CD4-positive, alpha-beta T cell (primary cell): ENCODE data around the gene ABR. TPM values are rescaled to one million over a fixed set of nuclear protein-coding genes. Genes with fewer than 3 reads are reported as not detected.

Experiments
- ATAC-seq: fragments of 200-7000 bp; cut with Tn5 transposase; one replicate; pipeline ENCODE4 v1.10.0; 2022; ENCODE audit warnings: mild to moderate bottlenecking; ENCODE audit not compliant: poor library complexity
- CTCF ChIA-PET: fragments of 350-600 bp; sonication (Branson Sonifier 250); formaldehyde crosslinking; loops from one replicate; lab custom pipeline; 2021; ENCODE audit warnings: antibody characterized with exemption, inconsistent platforms; lab: Charles Lee
- POLR2A ChIA-PET: fragments of 350-600 bp; sonication (Branson Sonifier 250); formaldehyde crosslinking; loops from one replicate; lab custom pipeline; 2021; ENCODE audit warnings: antibody characterized with exemption, inconsistent platforms; lab: Charles Lee
- DNase-seq, 14 experiments: peaks; one replicate each; pipeline ENCODE4 v3.0.0-alpha.2; 2013 to 2020; ENCODE audit warnings: mixed read lengths in 2 of 14
- H3K27ac ChIP-seq, 2 donors: one replicate each; pipeline versions ENCODE4 v1.5.1 to v1.7.0; 2013; ENCODE audit warnings: low read length in 2 of 2, low read depth in 1 of 2, mild to moderate bottlenecking in 1 of 2
- H3K27me3 ChIP-seq, 2 experiments: 1 replicate in 1 of 2; 2 replicates in 1 of 2; pipeline versions ENCODE4 v1.6.1 to v1.7.0; 2013; ENCODE audit warnings: low read length in 2 of 2, control low read depth in 1 of 2, mild to moderate bottlenecking in 1 of 2, moderate library complexity in 1 of 2; ENCODE audit not compliant: insufficient read depth in 2 of 2, control insufficient read depth in 1 of 2
- H3K36me3 ChIP-seq: one replicate; pipeline ENCODE4 v1.6.1; 2013; ENCODE audit warnings: low read length, control low read depth; ENCODE audit not compliant: insufficient read depth
- H3K4me1 ChIP-seq: one replicate; pipeline ENCODE4 v1.6.1; 2013; ENCODE audit warnings: low read length, control low read depth; ENCODE audit not compliant: insufficient read depth
- H3K4me3 ChIP-seq: one replicate; pipeline ENCODE4 v1.5.1; 2013; ENCODE audit warnings: mild to moderate bottlenecking, low read length, moderate library complexity
- H3K9me3 ChIP-seq, 2 experiments: 1 replicate in 1 of 2; 2 replicates in 1 of 2; pipeline versions ENCODE4 v1.6.1 to v1.7.0; 2013; ENCODE audit warnings: low read length in 2 of 2, mild to moderate bottlenecking in 2 of 2, control low read depth in 1 of 2, moderate library complexity in 1 of 2; ENCODE audit not compliant: control insufficient read depth in 1 of 2, insufficient read depth in 1 of 2
- H3K27ac Mint-ChIP-seq: one replicate; pipeline ENCODE4 v1.8.0; 2020; ENCODE audit warnings: mixed read lengths
- H3K27me3 Mint-ChIP-seq: one replicate; pipeline ENCODE4 v1.8.0; 2021; ENCODE audit warnings: mixed read lengths
- H3K36me3 Mint-ChIP-seq: one replicate; pipeline ENCODE4 v1.8.0; 2021; ENCODE audit warnings: low read depth, mixed read lengths
- H3K4me1 Mint-ChIP-seq: one replicate; pipeline ENCODE4 v1.8.0; 2021; ENCODE audit warnings: low read depth, mixed read lengths
- H3K4me3 Mint-ChIP-seq: one replicate; pipeline ENCODE4 v1.8.0; 2020; ENCODE audit warnings: mild to moderate bottlenecking, mixed read lengths
- H3K9me3 Mint-ChIP-seq: one replicate; pipeline ENCODE4 v1.8.0; 2020; ENCODE audit warnings: mixed read lengths
- CTCF ChIP-seq: fragments of 200-600 bp; IDR thresholded peaks from one replicate; pipeline ENCODE4 v1.8.0; 2022; ENCODE audit warnings: antibody characterized with exemption, mild to moderate bottlenecking
- intact Hi-C, 2 experiments: fragments of 100-400 bp; cut with DNase I in 1 of 2; cut with micrococcal nuclease in 1 of 2; formaldehyde crosslinking; loops; one replicate each; pipeline versions ENCODE4 v1.15.1 to v1.9.0; 2023 to 2025; cut with DNase I, micrococcal nuclease
- total RNA-seq, 174 experiments: library from RNA in 2 of 174; stranded (reverse) in 2 of 174; gene quantifications; one replicate each; pipeline ENCODE4 v1.2.3 and lab custom pipeline; 2021 to 2026

The ABR gene
- total RNA-seq, 2 experiments from 2014 or later: 72.4 to 74.8 TPM

DNA sequence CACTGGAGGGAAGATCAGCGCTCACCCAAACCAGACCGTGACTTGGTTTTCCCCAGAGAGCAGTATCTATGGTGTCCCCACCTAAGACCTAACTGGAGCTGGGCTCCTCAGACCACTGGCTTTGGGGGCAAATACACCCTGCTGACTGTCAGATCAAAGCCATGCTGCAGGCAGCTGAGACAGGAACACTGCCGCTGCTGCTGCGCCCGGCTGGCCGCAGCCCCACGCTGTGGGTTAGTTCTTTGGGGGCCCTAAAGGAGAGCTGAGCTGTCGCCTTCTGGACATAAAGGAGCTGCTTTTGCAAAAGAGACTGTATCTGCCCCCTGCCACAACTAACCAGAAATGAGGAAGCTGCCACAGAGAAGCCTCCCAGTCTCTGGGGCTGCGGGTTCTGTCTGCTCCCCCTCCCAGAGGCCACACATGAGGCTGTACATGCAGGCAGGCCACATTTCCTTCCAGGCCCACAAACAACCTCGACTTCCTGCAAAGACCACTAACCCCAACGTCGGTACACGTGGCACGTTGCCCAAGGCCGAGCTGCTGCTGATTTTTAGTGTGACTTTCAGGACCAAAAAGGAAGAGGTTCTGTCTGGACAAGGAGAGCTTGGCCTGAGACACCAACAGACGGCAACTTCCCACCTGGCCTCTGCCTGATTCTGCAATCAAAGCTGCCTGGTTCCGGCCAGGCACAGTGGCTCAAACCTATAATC, 18.2 kb upstream of the ABR start:
- peak overlapping the region; percentile 15 for H3K4me3 Mint-ChIP-seq
- TF ChIP-seq CTCF: no peak
- CTCF ChIA-PET: interaction anchor here (2.9 kb wide), 1 partner anchor 10 kb away, joined by 9 read pairs; no protein-coding TSS in a partner anchor
- no peaks in the 10 kb centered on the region for H3K36me3 Mint-ChIP-seq
- Histone ChIP-seq H3K27ac (peak overlapping the region in 1 of 2 donors; percentile 4), H3K36me3 (no peaks in the 10 kb centered on the region), H3K9me3 (peaks cover 0 to 2% of the 10 kb centered on the region in 2 experiments), H3K4me1 (peaks cover 56% of the 10 kb centered on the region), H3K27me3 (no peaks in the 10 kb centered on the region), H3K4me3 (no peak overlapping the region)
- DNase-seq (peak in 12 of 14 experiments; percentile 24 to 86 (median 53)), ATAC-seq (peak; percentile 60)
- intact Hi-C loops: no loop called here
- H3K4me1 Mint-ChIP-seq: peaks cover 28% of the 10 kb centered on the region
- no peaks in the 10 kb centered on the region for H3K27me3 Mint-ChIP-seq
- POLR2A ChIA-PET: interaction anchor here (0.6 kb wide), 1 partner anchor 60 kb away, joined by 3 read pairs; no protein-coding TSS in a partner anchor
- H3K27ac Mint-ChIP-seq: peak overlapping the region; percentile 27
- H3K9me3 Mint-ChIP-seq: no peaks in the 10 kb centered on the region

- DNase-seq (peak in 1 of 14 experiments; percentile 48), ATAC-seq (no peak)
- Mint-ChIP-seq H3K9me3 (no peaks in the 10 kb centered on the region), H3K27ac (no peak overlapping the region), H3K27me3 (no peaks in the 10 kb centered on the region), H3K36me3 (no peaks in the 10 kb centered on the region), H3K4me3 (no peak overlapping the region), H3K4me1 (peaks cover 28% of the 10 kb centered on the region)
- Histone ChIP-seq H3K27me3 (no peaks in the 10 kb centered on the region), H3K36me3 (no peaks in the 10 kb centered on the region), H3K27ac (peak overlapping the region in 1 of 2 donors; percentile 4), H3K4me3 (no peak overlapping the region), H3K9me3 (no peaks in the 10 kb centered on the region), H3K4me1 (peaks cover 52% of the 10 kb centered on the region)
- no peak for TF ChIP-seq CTCF
- POLR2A ChIA-PET: no interaction called here
- intact Hi-C loops: no loop called here
- CTCF ChIA-PET: interaction anchor here (2.9 kb wide), 1 partner anchor 10 kb away, joined by 9 read pairs; no protein-coding TSS in a partner anchor
Measured at GRCh38 chr17:1197379-1197778, 17.6 kb upstream of the ABR start.

DNA sequence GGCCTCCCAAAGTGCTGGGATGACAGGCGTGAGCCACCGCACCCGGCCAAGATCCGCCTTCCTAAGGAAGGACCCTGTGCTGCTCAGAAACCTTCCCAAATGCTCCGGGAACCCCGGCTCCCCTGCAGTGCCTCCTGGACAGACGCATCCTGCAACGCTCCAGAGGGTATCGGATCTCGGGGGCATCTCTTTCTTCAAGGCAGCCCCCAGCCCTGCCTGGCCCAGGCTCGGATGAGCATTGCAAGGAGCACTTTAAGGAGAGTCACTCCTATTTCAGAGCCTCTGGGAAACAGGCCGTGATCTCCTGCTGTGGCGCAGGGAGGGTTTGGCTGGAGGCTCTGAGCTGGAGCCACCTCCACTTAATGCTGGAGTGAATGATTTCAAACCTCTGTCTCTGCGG, 17.2 kb upstream of the ABR start:
- H3K4me1 Mint-ChIP-seq: peaks cover 25% of the 10 kb centered on the region
- no peak for TF ChIP-seq CTCF
- H3K27me3 Mint-ChIP-seq: no peaks in the 10 kb centered on the region
- H3K4me3 ChIP-seq: no peak overlapping the region
- H3K9me3 Mint-ChIP-seq: no peaks in the 10 kb centered on the region
- ChIA-PET POLR2A (no interaction called here), CTCF (interaction anchor here (2.9 kb wide), 1 partner anchor 9 kb away, joined by 9 read pairs; no protein-coding TSS in a partner anchor)
- no peaks in the 10 kb centered on the region for H3K36me3 Mint-ChIP-seq
- no peaks in the 10 kb centered on the region for H3K36me3 ChIP-seq
- no peak for DNase-seq
- no peak overlapping the region for H3K4me3 Mint-ChIP-seq
- no peak overlapping the region for H3K27ac Mint-ChIP-seq
- no peaks in the 10 kb centered on the region for H3K27me3 ChIP-seq
- H3K9me3 ChIP-seq: no peaks in the 10 kb centered on the region
- H3K27ac ChIP-seq: no peak overlapping the region
- H3K4me1 ChIP-seq: peaks cover 48% of the 10 kb centered on the region
- no peak for ATAC-seq
- intact Hi-C loops: no loop called here
